ENCODE measurements around the gene ESR1.

The ESR1 gene

GRCh38 chr6:151807513-151808370 lies at the start of gene ESR1:
ESR1 (plus strand) TSS chr6:151807682; CDS start chr6:151807913, 231 bp downstream.
- no peak for DNase-seq

- no peak for DNase-seq
Measured at GRCh38 chr6:151760486-151760885, 47.0 kb upstream of the ESR1 start.

GRCh38 chr6:151761851-151762250 lies 45.6 kb upstream of the ESR1 start:
- no peak for DNase-seq

GRCh38 chr6:151762817-151763216 lies 44.7 kb upstream of the ESR1 start:
- DNase-seq: no peak

GRCh38 chr6:151763303-151763702 lies 44.2 kb upstream of the ESR1 start:
- no peak for DNase-seq

- no peak for DNase-seq
Measured at GRCh38 chr6:151763938-151764680, 43.4 kb upstream of the ESR1 start.

GRCh38 chr6:151765444-151765886 lies 42.0 kb upstream of the ESR1 start:
- DNase-seq: no peak

GRCh38 chr6:151772446-151772845 lies 35.0 kb upstream of the ESR1 start:
- DNase-seq: no peak

- DNase-seq: no peak
Measured at GRCh38 chr6:151773382-151773781, 34.1 kb upstream of the ESR1 start.

- DNase-seq: no peak
Measured at GRCh38 chr6:151782560-151782959, 24.9 kb upstream of the ESR1 start.

GRCh38 chr6:151783692-151784091 lies 23.8 kb upstream of the ESR1 start:
- no peak for DNase-seq

GRCh38 chr6:151784441-151785214 lies 22.9 kb upstream of the ESR1 start:
- DNase-seq: no peak

GRCh38 chr6:151796842-151797530 lies 10.5 kb upstream of the ESR1 start:
- DNase-seq: no peak

GRCh38 chr6:151803743-151804142 lies 3.7 kb upstream of the ESR1 start:
- no peak for DNase-seq

- DNase-seq: no peak
Measured at GRCh38 chr6:151804585-151805285, 2.7 kb upstream of the ESR1 start.

GRCh38 chr6:151805286-151805840 lies 2.1 kb upstream of the ESR1 start:
- no peak for DNase-seq

GRCh38 chr6:151806757-151807512 lies 547 bp upstream of the ESR1 start:
- DNase-seq: no peak

GRCh38 chr6:151808371-151809241 lies 1.1 kb downstream of the ESR1 start:
- DNase-seq: no peak

GRCh38 chr6:151811081-151811480 lies 3.6 kb downstream of the ESR1 start:
- DNase-seq: no peak

- DNase-seq: no peak
Measured at GRCh38 chr6:151813858-151814257, 6.4 kb downstream of the ESR1 start.
